DND-41 (cell line): ENCODE data around the gene LHPP.
A peak's percentile ranks its signal among the peaks of the same experiment; 100 is the strongest.

ENCODE experiments used
- ATAC-seq: fragments of 200-7000 bp; cut with Tn5 transposase; 3 replicates; pipeline ENCODE4 v1.9.1; 2021; ENCODE audit warnings: low read depth; ENCODE audit not compliant: insufficient read depth
- DNase-seq: peaks from one replicate; pipeline ENCODE4 v3.0.0-alpha.2; 2020
- H2AFZ ChIP-seq: 2 replicates; pipeline ENCODE4 v1.6.0; 2012; ENCODE audit warnings: low read depth, low read length
- H3K27ac ChIP-seq: 2 replicates; pipeline ENCODE4 v1.5.1; 2012; ENCODE audit warnings: low read length, inconsistent platforms
- H3K27me3 ChIP-seq: fragments of 200-600 bp; sonication (generic); 2 replicates; pipeline ENCODE4 v1.6.0; 2012; ENCODE audit warnings: low read length, mild to moderate bottlenecking, inconsistent platforms; ENCODE audit not compliant: insufficient read depth, poor library complexity
- H3K36me3 ChIP-seq: 2 replicates; pipeline ENCODE4 v1.5.1; 2012; ENCODE audit warnings: low read length, inconsistent platforms; ENCODE audit not compliant: insufficient read depth
- H3K4me1 ChIP-seq: 2 replicates; pipeline ENCODE4 v1.5.1; 2012; ENCODE audit warnings: mild to moderate bottlenecking, low read length; ENCODE audit not compliant: insufficient read depth
- H3K4me2 ChIP-seq: 2 replicates; pipeline ENCODE4 v1.6.0; 2012; ENCODE audit warnings: mild to moderate bottlenecking, moderate library complexity, low read length, inconsistent platforms; ENCODE audit not compliant: insufficient read depth
- H3K4me3 ChIP-seq, 2 experiments: fragments of 200-600 bp in 1 of 2; shearing (Covaris generic) in 1 of 2; 2 replicates each; pipeline ENCODE4 v1.5.1; 2012 to 2016; ENCODE audit warnings: inconsistent platforms in 2 of 2, low read length in 2 of 2, mild to moderate bottlenecking in 2 of 2, low read depth in 1 of 2, moderate library complexity in 1 of 2
- H3K79me2 ChIP-seq: 2 replicates; pipeline ENCODE4 v1.6.0; 2012; ENCODE audit warnings: low read length, inconsistent platforms; ENCODE audit not compliant: insufficient read depth
- H3K9ac ChIP-seq: 2 replicates; pipeline ENCODE4 v1.6.0; 2012; ENCODE audit warnings: low read depth, mild to moderate bottlenecking, inconsistent platforms, low read length, moderate library complexity
- H3K9me3 ChIP-seq: 2 replicates; pipeline ENCODE4 v1.5.1; 2012; ENCODE audit warnings: low read length, moderate library complexity, mild to moderate bottlenecking, inconsistent platforms; ENCODE audit not compliant: insufficient read depth, severe bottlenecking
- H4K20me1 ChIP-seq: 2 replicates; pipeline ENCODE4 v1.6.0; 2012; ENCODE audit warnings: low read length; ENCODE audit not compliant: insufficient read depth
- EZH2 ChIP-seq: IDR thresholded peaks from 3 replicates; pipeline ENCODE4 v1.6.1; 2012; ENCODE audit warnings: borderline replicate concordance, low read depth, mild to moderate bottlenecking, moderate library complexity, low read length, inconsistent platforms; ENCODE audit not compliant: severe bottlenecking
- TF ChIP-seq, protein P1 (sequence below): IDR thresholded peaks from 2 replicates; pipeline ENCODE4 v1.5.1; 2012; ENCODE audit warnings: borderline replicate concordance, low read length, moderate library complexity, mild to moderate bottlenecking; ENCODE audit not compliant: poor library complexity, severe bottlenecking; ENCODE audit errors: extremely low read depth

LHPP gene

DNA sequence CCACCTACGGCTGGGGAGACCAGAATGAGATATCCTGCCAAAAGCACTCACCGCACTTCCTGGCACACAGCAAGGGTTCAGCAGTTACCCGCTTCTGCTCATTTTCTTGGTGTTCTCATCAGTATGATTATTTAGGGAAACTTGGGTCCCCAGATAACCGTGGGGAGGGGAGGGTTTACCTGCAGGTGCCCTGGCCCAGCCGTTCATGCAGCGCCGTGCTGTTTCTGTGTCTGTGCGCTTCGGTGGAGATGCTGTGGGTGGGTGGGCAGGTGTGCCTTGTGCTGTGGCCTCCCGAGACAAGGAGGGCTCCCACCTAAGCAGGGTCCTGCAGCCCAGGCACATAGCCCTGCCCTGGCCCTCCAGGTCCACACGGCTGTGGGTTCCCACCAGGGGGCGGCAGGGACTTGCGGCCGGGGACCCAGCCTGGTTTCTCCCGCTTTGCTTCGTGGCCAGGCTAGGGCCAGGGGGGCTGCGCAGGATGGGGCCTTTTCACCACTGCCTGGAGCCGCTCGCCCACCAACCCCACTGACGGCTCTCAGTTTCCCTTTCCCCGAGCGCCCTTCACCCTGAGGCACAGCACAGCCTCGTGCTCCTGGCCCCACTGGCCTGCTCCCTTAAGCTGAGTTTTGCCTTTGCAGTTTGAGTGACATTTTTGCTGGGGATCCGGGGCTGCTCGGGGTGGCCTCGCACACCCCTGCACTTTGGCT, 78.5 kb downstream of the LHPP start:
- H3K27ac ChIP-seq = no peak overlapping the region
- H3K9ac ChIP-seq = no peak overlapping the region
- peaks cover 11% of the 10 kb centered on the region for H3K4me1 ChIP-seq
- ATAC-seq (peak; percentile 88), DNase-seq (peak; percentile 74)
- no peaks in the 10 kb centered on the region for H4K20me1 ChIP-seq
- no peak overlapping the region for H3K4me3 ChIP-seq
- no peaks in the 10 kb centered on the region for H3K9me3 ChIP-seq
- no peaks in the 10 kb centered on the region for H3K27me3 ChIP-seq
- H2AFZ ChIP-seq = no peak overlapping the region
- H3K4me2 ChIP-seq = no peak overlapping the region
- TF ChIP-seq, protein P1, sequence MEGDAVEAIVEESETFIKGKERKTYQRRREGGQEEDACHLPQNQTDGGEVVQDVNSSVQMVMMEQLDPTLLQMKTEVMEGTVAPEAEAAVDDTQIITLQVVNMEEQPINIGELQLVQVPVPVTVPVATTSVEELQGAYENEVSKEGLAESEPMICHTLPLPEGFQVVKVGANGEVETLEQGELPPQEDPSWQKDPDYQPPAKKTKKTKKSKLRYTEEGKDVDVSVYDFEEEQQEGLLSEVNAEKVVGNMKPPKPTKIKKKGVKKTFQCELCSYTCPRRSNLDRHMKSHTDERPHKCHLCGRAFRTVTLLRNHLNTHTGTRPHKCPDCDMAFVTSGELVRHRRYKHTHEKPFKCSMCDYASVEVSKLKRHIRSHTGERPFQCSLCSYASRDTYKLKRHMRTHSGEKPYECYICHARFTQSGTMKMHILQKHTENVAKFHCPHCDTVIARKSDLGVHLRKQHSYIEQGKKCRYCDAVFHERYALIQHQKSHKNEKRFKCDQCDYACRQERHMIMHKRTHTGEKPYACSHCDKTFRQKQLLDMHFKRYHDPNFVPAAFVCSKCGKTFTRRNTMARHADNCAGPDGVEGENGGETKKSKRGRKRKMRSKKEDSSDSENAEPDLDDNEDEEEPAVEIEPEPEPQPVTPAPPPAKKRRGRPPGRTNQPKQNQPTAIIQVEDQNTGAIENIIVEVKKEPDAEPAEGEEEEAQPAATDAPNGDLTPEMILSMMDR = peak; percentile 83
- TF ChIP-seq EZH2 = no peak
- no peaks in the 10 kb centered on the region for H3K79me2 ChIP-seq
- no peaks in the 10 kb centered on the region for H3K36me3 ChIP-seq

DNA sequence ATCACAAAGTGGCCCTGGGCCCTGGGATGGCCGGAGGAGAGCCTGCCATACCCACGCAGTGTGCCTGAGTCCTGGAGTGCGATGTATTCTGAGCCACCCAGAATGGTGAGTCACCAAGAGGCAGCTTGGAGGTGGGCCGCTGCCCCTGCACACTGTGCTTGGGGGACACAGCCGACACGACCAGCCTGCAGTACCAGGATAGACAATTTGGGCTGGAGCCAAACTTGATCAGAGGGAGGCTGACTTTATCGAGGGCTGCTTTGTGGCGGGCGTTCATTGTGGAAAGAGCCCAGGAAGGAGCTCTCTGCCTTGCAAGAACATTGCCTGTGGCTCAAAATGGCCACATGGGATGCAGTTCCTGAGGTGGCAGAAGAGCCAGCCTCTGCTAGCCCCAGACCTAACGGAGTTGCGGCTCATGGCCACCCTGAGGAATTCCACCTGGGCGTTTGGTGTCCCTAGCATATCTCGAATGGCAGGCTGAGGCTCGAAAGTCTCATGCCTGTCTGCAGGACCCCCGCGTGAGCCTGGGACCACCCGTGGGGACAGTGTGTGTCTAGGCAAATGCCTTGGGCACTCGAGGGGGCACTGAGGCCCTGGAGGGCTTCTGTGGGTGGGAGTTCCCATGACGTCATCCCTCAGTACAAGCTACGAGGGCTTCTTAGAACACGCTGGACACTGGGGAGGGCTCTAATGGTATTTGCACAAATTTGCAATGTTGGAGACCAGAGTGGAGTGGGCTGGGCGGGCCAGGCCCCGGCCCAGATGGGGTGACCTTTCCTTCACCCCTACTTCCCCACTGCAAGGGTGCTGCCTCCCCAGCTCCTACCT, 79.7 kb downstream of the LHPP start:
- H3K27me3 ChIP-seq = no peaks in the 10 kb centered on the region
- no peak overlapping the region for H3K4me3 ChIP-seq
- no peaks in the 10 kb centered on the region for H3K36me3 ChIP-seq
- no peak overlapping the region for H3K9ac ChIP-seq
- peak overlapping the region; percentile 36; the same call in 1 of the 2 replicates for H3K27ac ChIP-seq
- no peaks in the 10 kb centered on the region for H4K20me1 ChIP-seq
- ATAC-seq (no peak), DNase-seq (no peak)
- peaks cover 22% of the 10 kb centered on the region for H3K4me1 ChIP-seq
- H2AFZ ChIP-seq = no peak overlapping the region
- no peaks in the 10 kb centered on the region for H3K9me3 ChIP-seq
- H3K79me2 ChIP-seq = no peaks in the 10 kb centered on the region
- no peak overlapping the region for H3K4me2 ChIP-seq
- no peak for TF ChIP-seq EZH2
- TF ChIP-seq, protein P1 = no peak

DNA sequence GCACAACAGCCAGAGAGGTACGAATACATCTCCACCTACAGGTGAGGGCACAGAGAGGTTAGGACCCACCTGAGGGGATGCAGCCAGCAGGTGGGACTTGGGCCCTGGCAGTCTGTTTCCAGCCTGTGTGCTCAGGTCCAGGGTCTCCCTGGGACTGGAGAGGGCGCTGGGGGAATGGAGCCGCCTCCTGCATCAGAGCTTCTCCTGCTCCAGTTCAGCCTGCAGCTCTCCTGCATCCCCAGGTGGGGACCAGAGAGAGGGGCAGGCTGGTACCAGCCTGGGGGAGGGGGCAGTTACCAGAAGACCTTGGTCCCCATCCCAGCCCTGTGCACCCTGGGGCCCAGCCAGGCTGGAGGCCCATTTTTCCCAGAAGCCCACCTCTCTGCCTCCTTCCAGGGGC, 80.7 kb downstream of the LHPP start:
- peaks cover 22% of the 10 kb centered on the region for H3K4me1 ChIP-seq
- DNase-seq (no peak), ATAC-seq (no peak)
- TF ChIP-seq EZH2 = no peak
- TF ChIP-seq, protein P1 = no peak
- no peaks in the 10 kb centered on the region for H4K20me1 ChIP-seq
- H3K27me3 ChIP-seq = no peaks in the 10 kb centered on the region
- no peaks in the 10 kb centered on the region for H3K9me3 ChIP-seq
- no peak overlapping the region for H3K4me2 ChIP-seq
- H3K79me2 ChIP-seq = no peaks in the 10 kb centered on the region
- H3K9ac ChIP-seq = no peak overlapping the region
- no peak overlapping the region for H2AFZ ChIP-seq
- H3K4me3 ChIP-seq = no peak overlapping the region
- H3K36me3 ChIP-seq = no peaks in the 10 kb centered on the region
- no peak overlapping the region for H3K27ac ChIP-seq
